Thyroid gland (tissue), 4 donors: Measurements from ENCODE around the gene FGF22.

ENCODE experiments used
- CTCF ChIP-seq, 6 experiments: fragments of 200-600 bp in 3 of 6; fragments of 450-650 bp in 3 of 6; sonication (generic) in 3 of 6; IDR thresholded peaks; one replicate each; pipeline ENCODE4 v1.5.1; 2016 to 2019; ENCODE audit warnings: antibody characterized with exemption in 6 of 6, mild to moderate bottlenecking in 2 of 6, inconsistent platforms in 1 of 6, moderate library complexity in 1 of 6
- POLR2A ChIP-seq, 2 donors: fragments of 450-650 bp; IDR thresholded peaks; one replicate each; pipeline ENCODE4 v1.6.1; 2017; ENCODE audit warnings: antibody characterized with exemption in 2 of 2, mild to moderate bottlenecking in 2 of 2, moderate library complexity in 1 of 2

GRCh38 chr19:658059-658839, 18.6 kb downstream of the FGF22 start:
- TF ChIP-seq POLR2A (IDR thresholded peaks at IDR 0.05) (no peak), CTCF (IDR thresholded peaks at IDR 0.05) (no peak)
